Left renal cortex interstitium (tissue), 4 donors: ENCODE results near the gene NFKB2. TPM values are rescaled to one million over a fixed set of nuclear protein-coding genes. Genes with fewer than 3 reads are reported as not detected.

Experiments used
- DNase-seq, 4 donors: peaks; one replicate each; pipeline ENCODE4 v3.0.0-alpha.2; 2013; ENCODE audit warnings: low read depth in 4 of 4, low spot score in 2 of 4, missing footprints in 1 of 4
- polyA plus RNA-seq, 4 donors: library from polyadenylated mRNA; unstranded; fragments of 120-200 nt; gene quantifications; one replicate each; pipeline ENCODE4 v1.2.1, GENCODE V29; 2013; ENCODE audit not compliant: insufficient read length in 4 of 4

NFKB2 gene
- polyA plus RNA-seq, 4 donors: 16.8 to 22.7 (median 21.4) TPM

DNA sequence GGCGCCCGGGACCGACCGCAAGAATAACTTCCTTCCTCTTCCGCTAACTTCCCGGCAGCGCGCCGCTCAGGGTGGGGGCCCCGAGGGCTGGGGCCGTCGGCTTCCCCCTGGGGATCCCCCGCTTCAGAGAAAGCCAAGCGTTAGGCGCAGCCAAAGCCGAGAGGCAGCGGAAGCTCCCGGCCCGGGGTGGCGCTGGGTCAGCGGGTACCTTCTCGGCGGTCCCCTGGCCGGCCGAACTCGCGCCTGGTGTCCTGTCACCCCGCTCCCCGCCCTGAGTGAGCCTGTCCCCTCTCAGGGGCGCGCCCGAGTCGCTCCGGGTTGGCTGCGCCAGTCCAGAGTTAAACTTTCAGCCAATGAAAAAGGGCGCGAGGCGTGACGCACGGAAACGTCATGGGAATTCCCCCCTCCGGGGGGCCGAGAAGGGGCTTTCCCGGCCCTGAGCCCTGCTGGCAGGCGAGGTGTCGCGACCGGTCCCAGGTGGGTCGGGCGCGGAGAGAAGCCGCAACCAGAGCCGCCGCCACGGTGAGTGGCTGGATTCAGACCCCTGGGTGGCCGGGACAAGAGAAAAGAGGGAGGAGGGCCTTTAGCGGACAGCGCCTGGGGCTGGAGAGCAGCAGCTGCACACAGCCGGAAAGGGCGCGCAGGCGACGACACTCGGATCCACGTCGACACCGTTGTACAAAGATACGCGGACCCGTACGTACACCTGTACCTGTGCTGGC lies 1.3 kb upstream of the NFKB2 start:
- DNase-seq: peak in 2 of 4 donors; percentile 77 to 83

GRCh38 chr10:102394801-102395399 lies 605 bp upstream of the NFKB2 start:
- DNase-seq: no peak

DNA sequence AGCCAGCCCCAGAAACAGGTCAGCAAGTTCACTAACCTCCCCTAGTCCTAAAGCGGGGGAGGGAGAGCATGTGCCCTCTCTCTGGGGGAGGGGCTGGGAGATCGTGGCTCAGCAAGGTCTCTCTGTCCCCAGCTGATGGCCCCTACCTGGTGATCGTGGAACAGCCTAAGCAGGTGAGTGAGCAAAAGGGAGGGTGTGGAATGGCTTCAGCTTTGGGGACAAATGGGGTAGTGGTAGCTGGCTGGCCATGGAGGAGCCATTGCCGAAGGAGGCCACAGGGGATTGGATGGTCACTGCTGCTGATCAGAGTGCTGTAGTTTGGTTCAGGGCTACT lies 779 bp downstream of the NFKB2 start:
- no peak for DNase-seq

GRCh38 chr10:102396730-102397151 lies 1.2 kb downstream of the NFKB2 start:
- no peak for DNase-seq

DNA sequence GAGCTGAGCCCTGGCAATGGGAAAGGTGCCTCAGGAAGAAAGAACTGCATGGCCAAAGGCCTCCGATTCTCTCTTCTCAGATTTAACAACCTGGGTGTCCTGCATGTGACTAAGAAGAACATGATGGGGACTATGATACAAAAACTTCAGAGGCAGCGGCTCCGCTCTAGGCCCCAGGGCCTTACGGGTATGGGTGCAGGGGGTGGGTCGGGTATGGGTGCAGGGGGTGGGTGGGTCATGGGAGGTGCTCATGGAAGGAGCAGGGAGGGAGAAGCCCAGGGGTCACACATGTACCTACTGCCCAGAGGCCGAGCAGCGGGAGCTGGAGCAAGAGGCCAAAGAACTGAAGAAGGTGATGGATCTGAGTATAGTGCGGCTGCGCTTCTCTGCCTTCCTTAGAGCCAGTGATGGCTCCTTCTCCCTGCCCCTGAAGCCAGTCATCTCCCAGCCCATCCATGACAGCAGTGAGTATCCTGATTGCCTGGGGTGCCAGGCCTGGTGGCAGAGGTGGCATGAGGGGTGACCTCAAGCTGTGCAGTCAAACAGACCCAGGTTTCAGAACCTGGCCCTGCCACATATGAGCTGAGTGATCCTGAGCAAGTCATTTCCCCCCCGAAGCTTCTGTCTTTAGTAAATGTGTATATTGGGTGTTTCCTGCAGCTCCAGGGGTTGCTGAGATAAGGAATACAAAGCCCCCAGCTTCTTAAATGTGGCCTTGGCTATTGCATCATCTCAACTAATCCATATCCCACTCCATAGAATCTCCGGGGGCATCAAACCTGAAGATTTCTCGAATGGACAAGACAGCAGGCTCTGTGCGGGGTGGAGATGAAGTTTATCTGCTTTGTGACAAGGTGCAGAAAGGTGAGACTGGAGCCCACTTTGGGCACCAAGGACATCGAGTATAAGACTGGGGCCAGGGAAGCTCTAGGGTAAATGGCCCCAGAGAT lies 2.0 kb downstream of the NFKB2 start:
- DNase-seq: no peak

DNA sequence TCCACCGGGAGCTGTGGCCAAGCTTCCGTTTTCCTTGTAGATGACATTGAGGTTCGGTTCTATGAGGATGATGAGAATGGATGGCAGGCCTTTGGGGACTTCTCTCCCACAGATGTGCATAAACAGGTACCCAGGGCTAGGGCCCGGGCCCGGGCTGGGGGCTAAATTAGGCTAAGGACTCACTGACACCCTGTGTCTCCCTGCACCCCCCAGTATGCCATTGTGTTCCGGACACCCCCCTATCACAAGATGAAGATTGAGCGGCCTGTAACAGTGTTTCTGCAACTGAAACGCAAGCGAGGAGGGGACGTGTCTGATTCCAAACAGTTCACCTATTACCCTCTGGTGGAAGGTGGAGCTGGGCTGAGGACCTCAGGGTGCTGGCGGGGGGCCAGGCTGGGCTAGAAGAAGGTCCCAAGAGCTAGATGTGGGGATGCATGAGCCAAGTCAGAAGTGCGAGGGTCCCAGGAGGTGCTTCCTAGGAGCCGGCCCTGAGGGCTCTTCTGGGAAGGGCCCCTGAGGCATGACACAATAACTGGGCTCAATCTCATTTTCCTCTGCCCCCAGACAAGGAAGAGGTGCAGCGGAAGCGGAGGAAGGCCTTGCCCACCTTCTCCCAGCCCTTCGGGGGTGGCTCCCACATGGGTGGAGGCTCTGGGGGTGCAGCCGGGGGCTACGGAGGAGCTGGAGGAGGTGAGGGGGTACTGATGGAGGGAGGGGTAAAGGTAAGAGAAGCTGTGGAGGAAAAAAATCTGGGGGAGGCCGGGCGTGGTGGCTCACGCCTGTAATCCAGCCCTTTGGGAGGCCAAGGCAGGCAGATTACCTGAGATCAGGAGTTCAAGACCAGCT lies 2.9 kb downstream of the NFKB2 start:
- no peak for DNase-seq

DNA sequence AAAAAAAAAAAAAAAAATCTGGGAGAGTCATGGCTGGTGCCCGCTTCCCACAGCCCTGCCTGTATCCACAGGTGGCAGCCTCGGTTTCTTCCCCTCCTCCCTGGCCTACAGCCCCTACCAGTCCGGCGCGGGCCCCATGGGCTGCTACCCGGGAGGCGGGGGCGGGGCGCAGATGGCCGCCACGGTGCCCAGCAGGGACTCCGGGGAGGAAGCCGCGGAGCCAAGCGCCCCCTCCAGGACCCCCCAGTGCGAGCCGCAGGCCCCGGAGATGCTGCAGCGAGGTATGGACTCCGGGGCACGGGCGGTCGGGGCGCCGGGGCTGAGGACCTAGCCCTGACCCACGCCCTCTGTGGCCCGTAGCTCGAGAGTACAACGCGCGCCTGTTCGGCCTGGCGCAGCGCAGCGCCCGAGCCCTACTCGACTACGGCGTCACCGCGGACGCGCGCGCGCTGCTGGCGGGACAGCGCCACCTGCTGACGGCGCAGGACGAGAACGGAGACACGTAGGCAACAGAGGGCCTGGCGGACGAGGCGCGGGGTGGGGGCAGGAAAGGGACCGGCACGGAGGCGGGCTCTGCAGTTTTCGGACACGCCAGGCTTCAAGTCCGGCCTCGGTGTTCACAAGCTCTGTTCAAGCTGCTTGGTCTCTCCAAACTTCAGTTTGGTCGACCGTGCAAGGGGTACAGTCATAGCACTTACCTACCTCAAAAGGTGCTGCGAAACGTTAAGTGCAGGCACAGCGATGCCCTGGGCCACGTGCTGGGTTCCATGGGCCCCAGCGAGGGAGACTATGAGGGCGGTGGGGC lies 3.9 kb downstream of the NFKB2 start:
- DNase-seq: no peak

- no peak for DNase-seq
These were observed 4.6 kb downstream of the NFKB2 start for GRCh38 chr10:102400076-102400475.

DNA sequence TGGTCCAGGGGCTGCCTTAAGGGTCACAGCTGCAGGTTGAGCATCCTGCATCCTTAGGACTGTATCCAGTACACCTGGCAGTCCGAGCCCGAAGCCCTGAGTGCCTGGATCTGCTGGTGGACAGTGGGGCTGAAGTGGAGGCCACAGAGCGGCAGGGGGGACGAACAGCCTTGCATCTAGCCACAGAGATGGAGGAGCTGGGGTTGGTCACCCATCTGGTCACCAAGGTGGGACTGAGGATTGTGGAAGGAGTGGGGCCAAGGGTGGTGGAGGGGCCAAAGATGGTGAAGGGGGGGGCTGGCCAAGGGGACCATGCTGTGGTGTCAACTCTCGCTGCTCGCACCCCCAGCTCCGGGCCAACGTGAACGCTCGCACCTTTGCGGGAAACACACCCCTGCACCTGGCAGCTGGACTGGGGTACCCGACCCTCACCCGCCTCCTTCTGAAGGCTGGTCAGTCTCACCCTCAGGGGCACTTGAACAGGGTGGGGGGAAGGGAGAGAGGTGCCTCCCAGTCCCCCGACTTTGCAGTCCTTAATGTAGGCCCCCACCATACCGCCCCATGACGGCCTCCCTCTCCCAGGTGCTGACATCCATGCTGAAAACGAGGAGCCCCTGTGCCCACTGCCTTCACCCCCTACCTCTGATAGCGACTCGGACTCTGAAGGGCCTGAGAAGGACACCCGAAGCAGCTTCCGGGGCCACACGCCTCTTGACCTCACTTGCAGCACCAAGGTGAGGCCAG lies 5.3 kb downstream of the NFKB2 start:
- DNase-seq: no peak

GRCh38 chr10:102401342-102401654 lies 5.8 kb downstream of the NFKB2 start:
- no peak for DNase-seq

GRCh38 chr10:102401735-102402511 lies 6.4 kb downstream of the NFKB2 start:
- no peak for DNase-seq

DNA sequence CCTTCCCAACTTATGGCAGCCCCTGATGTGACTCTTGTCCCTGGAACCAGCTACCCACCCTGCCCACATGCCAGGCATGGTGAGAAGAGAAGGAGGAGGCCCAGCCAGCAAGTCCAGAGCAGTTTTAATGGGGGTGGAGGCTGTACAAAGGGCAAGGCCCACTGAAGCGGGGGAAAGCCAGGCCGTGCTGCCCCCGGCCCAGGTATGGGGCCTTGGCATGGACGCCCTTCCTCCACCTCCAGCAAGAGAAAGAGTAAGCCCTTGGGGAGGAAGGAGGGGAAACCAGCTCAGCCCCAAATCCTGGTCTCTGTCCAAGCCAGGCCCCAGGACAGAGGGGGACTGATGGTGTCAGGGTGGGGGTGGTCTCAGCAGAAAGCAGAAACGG lies 7.0 kb downstream of the NFKB2 start:
- DNase-seq: no peak

GRCh38 chr10:102403115-102403514 lies 7.6 kb downstream of the NFKB2 start:
- DNase-seq: no peak

GRCh38 chr10:102404361-102405107 lies 9.0 kb downstream of the NFKB2 start:
- DNase-seq: no peak

DNA sequence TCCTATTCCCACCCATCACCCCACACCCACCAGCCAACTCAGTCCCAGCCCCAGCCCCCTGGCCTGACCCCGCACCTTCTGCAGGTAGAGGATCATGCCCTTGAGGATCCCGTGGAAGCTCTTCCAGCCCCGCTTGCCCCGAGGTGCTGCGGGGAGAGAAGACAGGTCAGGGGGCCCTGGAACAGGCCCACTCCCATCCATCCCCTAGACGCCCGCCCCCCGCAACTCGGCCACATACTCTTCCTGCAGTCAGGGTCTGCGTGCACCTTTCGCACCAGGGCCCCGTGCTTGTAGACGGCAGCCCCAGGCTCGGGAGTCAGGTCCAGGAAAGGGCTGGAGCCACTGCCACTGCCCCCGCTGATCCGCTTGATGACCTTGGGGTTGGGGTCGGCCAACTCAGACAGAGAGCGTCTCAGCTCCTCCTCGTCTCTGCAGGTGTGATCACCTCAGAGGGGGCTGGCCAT lies 9.6 kb downstream of the NFKB2 start:
- DNase-seq: no peak

- DNase-seq: no peak
These were observed 10.1 kb downstream of the NFKB2 start for GRCh38 chr10:102405632-102406031.

- no peak for DNase-seq
These were observed 11.3 kb downstream of the NFKB2 start for GRCh38 chr10:102406815-102407214.
